PFSK-1 (cell line): ENCODE measurements around the gene GRM4.
A peak's percentile ranks its signal among the peaks of the same experiment; 100 is the strongest.

Source experiments
- POLR2AphosphoS5 ChIP-seq: IDR thresholded peaks from 2 replicates; pipeline ENCODE4 v1.6.1; 2012; ENCODE audit warnings: low read depth, mild to moderate bottlenecking, control low read depth, low read length, moderate library complexity
- REST ChIP-seq, 2 experiments: IDR thresholded peaks; 2 replicates each; pipeline versions ENCODE4 v1.6.1 to v1.8.0; 2011 to 2012; ENCODE audit warnings: low read depth in 2 of 2, low read length in 2 of 2, control low read depth in 1 of 2, inconsistent platforms in 1 of 2, mild to moderate bottlenecking in 1 of 2, moderate library complexity in 1 of 2; ENCODE audit not compliant: insufficient read depth in 1 of 2
- SIN3A ChIP-seq: IDR thresholded peaks from 2 replicates; pipeline ENCODE4 v1.6.1; 2012; ENCODE audit warnings: mild to moderate bottlenecking, low read length, moderate library complexity, borderline replicate concordance; ENCODE audit not compliant: insufficient read depth
- TAF1 ChIP-seq: IDR thresholded peaks from 2 replicates; pipeline ENCODE4 v1.6.1; 2012; ENCODE audit warnings: low read length, control low read depth, borderline replicate concordance; ENCODE audit not compliant: insufficient read depth

- TF ChIP-seq REST (IDR thresholded peaks at IDR 0.05; ENCODE audit: insufficient read depth in 1 of 2, low read depth in 2 of 2, low read length in 2 of 2), result 0 out of 4 replicates have a peak, but pooled peaks of 1 of the 2 experiments have one; percentile 45
- TF ChIP-seq POLR2AphosphoS5, result no peak
- TF ChIP-seq TAF1, result no peak
- TF ChIP-seq SIN3A, result no peak
Observed at GRCh38 chr6:34154668-34155447, 9.0 kb upstream of the GRM4 start.
